Measurements from ENCODE around the gene ARHGAP22.

DNA sequence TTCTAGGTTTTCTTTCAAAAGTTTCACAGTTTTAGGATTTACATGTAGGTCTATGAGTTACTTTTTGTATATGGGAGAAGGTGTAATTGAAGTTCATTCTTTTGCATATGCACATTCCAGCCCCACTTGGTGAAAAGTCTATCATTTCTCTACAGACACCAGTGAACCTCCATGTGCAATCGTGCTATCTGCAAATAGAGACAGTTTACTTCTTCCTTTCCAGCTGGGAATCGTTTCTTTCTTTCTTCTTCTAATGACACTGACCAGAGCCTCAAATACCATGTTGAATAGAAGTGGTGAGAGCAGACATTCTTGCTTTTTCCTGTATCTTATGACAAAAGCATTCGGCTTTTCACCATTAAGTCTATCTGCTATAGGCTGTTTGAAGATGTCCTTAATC, 122.7 kb downstream of the ARHGAP22 start:
- TF ChIP-seq, protein P1, sequence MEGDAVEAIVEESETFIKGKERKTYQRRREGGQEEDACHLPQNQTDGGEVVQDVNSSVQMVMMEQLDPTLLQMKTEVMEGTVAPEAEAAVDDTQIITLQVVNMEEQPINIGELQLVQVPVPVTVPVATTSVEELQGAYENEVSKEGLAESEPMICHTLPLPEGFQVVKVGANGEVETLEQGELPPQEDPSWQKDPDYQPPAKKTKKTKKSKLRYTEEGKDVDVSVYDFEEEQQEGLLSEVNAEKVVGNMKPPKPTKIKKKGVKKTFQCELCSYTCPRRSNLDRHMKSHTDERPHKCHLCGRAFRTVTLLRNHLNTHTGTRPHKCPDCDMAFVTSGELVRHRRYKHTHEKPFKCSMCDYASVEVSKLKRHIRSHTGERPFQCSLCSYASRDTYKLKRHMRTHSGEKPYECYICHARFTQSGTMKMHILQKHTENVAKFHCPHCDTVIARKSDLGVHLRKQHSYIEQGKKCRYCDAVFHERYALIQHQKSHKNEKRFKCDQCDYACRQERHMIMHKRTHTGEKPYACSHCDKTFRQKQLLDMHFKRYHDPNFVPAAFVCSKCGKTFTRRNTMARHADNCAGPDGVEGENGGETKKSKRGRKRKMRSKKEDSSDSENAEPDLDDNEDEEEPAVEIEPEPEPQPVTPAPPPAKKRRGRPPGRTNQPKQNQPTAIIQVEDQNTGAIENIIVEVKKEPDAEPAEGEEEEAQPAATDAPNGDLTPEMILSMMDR (IDR thresholded peaks at IDR 0.05; ENCODE audit: insufficient read depth, low read depth, low read length), result no peak
- TF ChIP-seq EZH2 (IDR thresholded peaks at IDR 0.05; ENCODE audit: insufficient read depth, low read length), result no peak

Measured in astrocyte (in vitro differentiated cells and primary cell).